Activated gamma-delta T cell treated with Interleukin-2 at 50 U/mL for 16 hours (primary cell): ENCODE data around the gene CRABP2.

Source experiments
- DNase-seq: peaks from one replicate; pipeline ENCODE4 v3.0.0-alpha.2; 2020

The CRABP2 gene

GRCh38 chr1:156741481-156741983 lies 36.1 kb upstream of the CRABP2 start:
- DNase-seq: no peak

- DNase-seq: peak; percentile 94
Measured at GRCh38 chr1:156740741-156741480, 35.5 kb upstream of the CRABP2 start, which contains the start of gene MRPL24. Gene MRPL24, minus strand, starts transcription at chr1:156741088. Its CDS starts 2,384 bp downstream, at chr1:156738704.

- DNase-seq: no peak
Measured at GRCh38 chr1:156740237-156740740, 34.9 kb upstream of the CRABP2 start.

GRCh38 chr1:156738916-156739315 lies 33.5 kb upstream of the CRABP2 start:
- DNase-seq: no peak

GRCh38 chr1:156738407-156738806 lies 33.0 kb upstream of the CRABP2 start:
- DNase-seq: no peak

GRCh38 chr1:156733989-156734584 lies 28.7 kb upstream of the CRABP2 start:
- no peak for DNase-seq

- DNase-seq: peak; percentile 88
Measured at GRCh38 chr1:156728599-156729462, 23.4 kb upstream of the CRABP2 start, which contains the start of gene ISG20L2. Gene ISG20L2, minus strand, starts transcription at chr1:156728766. Its CDS starts 1,114 bp downstream, at chr1:156727652.

- peak; percentile 59 for DNase-seq
Measured at GRCh38 chr1:156727926-156728598, 22.7 kb upstream of the CRABP2 start, which contains the start of gene METTL25B. Gene METTL25B, plus strand, starts transcription at chr1:156728469. Its CDS starts 636 bp downstream, at chr1:156729105.

GRCh38 chr1:156727492-156727891 lies 22.1 kb upstream of the CRABP2 start:
- DNase-seq: no peak

- DNase-seq: peak; percentile 45
Measured at GRCh38 chr1:156726549-156727226, 21.3 kb upstream of the CRABP2 start.

- DNase-seq: peak; percentile 78
Measured at GRCh38 chr1:156725683-156726280, 20.4 kb upstream of the CRABP2 start.

- DNase-seq: no peak
Measured at GRCh38 chr1:156721535-156721934, 16.2 kb upstream of the CRABP2 start.

GRCh38 chr1:156721131-156721530 lies 15.7 kb upstream of the CRABP2 start:
- no peak for DNase-seq

GRCh38 chr1:156717351-156717750 lies 12.0 kb upstream of the CRABP2 start:
- DNase-seq: no peak

GRCh38 chr1:156714830-156715229 lies 9.4 kb upstream of the CRABP2 start:
- no peak for DNase-seq

GRCh38 chr1:156712626-156713025 lies 7.2 kb upstream of the CRABP2 start:
- no peak for DNase-seq

GRCh38 chr1:156711011-156711817 lies 5.8 kb upstream of the CRABP2 start:
- no peak for DNase-seq

- DNase-seq: no peak
Measured at GRCh38 chr1:156709757-156710489, 4.5 kb upstream of the CRABP2 start.

- DNase-seq: no peak
Measured at GRCh38 chr1:156709031-156709430, 3.6 kb upstream of the CRABP2 start.
